GM19395 (cell line): ENCODE measurements around the gene COL11A2.
"Not testable (repeated sequence)": the region's sequence is repeated elsewhere in the genome, so short reads cannot be mapped to it uniquely, and the experiment has no call there.

ENCODE experiments used
- ATAC-seq: cut with Tn5 transposase; IDR thresholded peaks from one replicate; pipeline ENCODE4 v1.9.1; 2021; ENCODE audit warnings: mild to moderate bottlenecking, moderate library complexity; ENCODE audit not compliant: unreplicated experiment

Gene COL11A2

GRCh38 chr6:33192105-33192646, at the start of gene COL11A2:
COL11A2 (minus strand) TSS chr6:33192467; CDS start chr6:33192240, 227 bp downstream.
- no peak for ATAC-seq

- no peak for ATAC-seq
These were observed 49.7 kb upstream of the COL11A2 start for GRCh38 chr6:33241968-33242367.

GRCh38 chr6:33237741-33238140, 45.5 kb upstream of the COL11A2 start:
- no peak for ATAC-seq

- ATAC-seq, result no peak
These were observed 44.6 kb upstream of the COL11A2 start for GRCh38 chr6:33236852-33237251.

GRCh38 chr6:33236328-33236727, 44.1 kb upstream of the COL11A2 start:
- ATAC-seq, result no peak

- ATAC-seq, result no peak
These were observed 43.0 kb upstream of the COL11A2 start for GRCh38 chr6:33235221-33235634.

- ATAC-seq, result not testable (repeated sequence)
These were observed 34.3 kb upstream of the COL11A2 start for GRCh38 chr6:33226503-33227120.

GRCh38 chr6:33217681-33218080, 25.4 kb upstream of the COL11A2 start:
- ATAC-seq, result no peak

- ATAC-seq, result no peak
These were observed 25.0 kb upstream of the COL11A2 start for GRCh38 chr6:33217246-33217645.

- ATAC-seq, result no peak
These were observed 23.9 kb upstream of the COL11A2 start for GRCh38 chr6:33216117-33216649.

- ATAC-seq, result no peak
These were observed 23.2 kb upstream of the COL11A2 start for GRCh38 chr6:33215271-33216116.

GRCh38 chr6:33213989-33214335, 21.7 kb upstream of the COL11A2 start:
- ATAC-seq, result no peak

- no peak for ATAC-seq
These were observed 21.1 kb upstream of the COL11A2 start for GRCh38 chr6:33213166-33213988.

- no peak for ATAC-seq
These were observed 20.5 kb upstream of the COL11A2 start for GRCh38 chr6:33212857-33213165.

GRCh38 chr6:33211666-33212422, 19.6 kb upstream of the COL11A2 start:
- no peak for ATAC-seq

- no peak for ATAC-seq
These were observed 18.9 kb upstream of the COL11A2 start for GRCh38 chr6:33211136-33211535.

- ATAC-seq, result no peak
These were observed 17.6 kb upstream of the COL11A2 start for GRCh38 chr6:33209856-33210255.

- ATAC-seq, result peak; percentile 48
These were observed 16.1 kb upstream of the COL11A2 start, which contains the start of gene RING1 for GRCh38 chr6:33208091-33208967. RING1 (plus strand) TSS chr6:33208500; CDS start chr6:33208823, 323 bp downstream.

GRCh38 chr6:33207552-33208090, 15.4 kb upstream of the COL11A2 start:
- no peak for ATAC-seq
